NCI-H510A (cell line): ENCODE data around the gene DTL.

ENCODE experiments used
- DNase-seq: peaks from one replicate; lab custom pipeline; 2025; lab: John Stamatoyannopoulos, UW

DTL gene

DNA sequence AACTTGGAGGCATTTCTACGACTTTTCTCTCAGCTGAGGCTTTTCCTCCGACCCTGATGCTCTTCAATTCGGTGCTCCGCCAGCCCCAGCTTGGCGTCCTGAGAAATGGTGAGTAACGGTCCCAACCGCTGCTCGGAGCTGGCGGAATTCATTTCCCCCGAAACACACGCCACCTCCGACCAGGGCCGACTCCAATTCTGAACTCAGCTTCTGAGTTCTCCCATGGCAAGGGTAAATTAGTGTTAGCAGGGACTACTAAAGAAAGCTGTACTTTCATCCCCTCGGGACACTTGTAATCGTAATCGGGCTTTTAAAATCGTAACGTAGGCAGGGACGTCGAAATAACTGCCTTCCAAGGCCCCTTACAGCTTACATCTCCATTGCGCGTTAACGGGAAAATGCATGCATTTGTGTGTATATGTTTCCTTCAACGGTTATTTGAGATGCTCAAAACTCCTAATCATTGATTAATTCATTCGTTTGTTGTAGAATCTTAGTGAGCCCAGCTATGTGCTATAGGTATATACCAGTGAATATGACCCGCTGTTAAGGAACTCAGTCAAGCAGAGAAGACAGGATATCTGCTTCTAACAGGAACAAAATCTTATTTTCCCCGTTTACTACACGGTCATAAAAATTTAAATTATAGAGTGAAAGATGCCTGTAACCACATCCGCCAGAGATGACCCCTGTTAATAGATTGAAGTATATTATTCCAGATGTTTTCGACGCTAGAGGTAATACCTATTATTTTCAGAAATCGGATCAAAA lies 472 bp downstream of the DTL start:
- no peak for DNase-seq

DNA sequence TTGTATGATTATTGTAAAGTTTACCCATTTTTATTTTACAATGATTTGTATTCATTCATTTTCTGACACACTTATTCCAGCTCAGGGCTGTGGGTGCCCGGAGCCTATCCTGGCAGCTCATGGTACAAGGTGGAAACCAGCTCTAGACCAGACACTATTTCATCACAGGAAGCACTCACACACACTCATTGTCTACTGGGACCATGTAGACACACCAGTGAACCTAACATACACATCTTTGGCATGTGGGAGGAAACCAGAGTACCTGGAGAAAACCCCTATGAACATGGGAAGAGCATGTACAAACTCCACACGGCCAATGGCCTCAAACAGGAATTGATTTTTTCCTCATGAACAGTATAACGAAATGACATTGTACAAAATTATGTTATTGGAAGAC lies 2.4 kb downstream of the DTL start:
- no peak for DNase-seq

DNA sequence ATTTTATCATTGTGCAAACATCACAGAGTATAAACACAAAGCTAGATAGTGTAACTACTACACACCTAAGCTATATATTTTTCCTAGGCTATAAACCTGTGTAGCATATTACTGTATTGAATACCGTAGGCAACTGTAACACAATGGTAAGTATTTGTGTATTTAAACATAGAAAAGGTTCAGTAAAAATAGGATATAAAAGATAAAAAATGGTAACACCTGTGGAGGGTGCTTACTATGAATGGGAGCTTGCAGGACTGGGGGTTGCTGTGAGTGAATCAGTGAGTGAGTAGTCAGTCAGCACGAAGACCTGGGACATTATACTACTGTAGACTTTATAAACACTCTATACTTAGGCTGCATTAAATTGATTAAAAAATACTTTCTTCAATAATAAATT lies 4.1 kb downstream of the DTL start:
- no peak for DNase-seq

DNA sequence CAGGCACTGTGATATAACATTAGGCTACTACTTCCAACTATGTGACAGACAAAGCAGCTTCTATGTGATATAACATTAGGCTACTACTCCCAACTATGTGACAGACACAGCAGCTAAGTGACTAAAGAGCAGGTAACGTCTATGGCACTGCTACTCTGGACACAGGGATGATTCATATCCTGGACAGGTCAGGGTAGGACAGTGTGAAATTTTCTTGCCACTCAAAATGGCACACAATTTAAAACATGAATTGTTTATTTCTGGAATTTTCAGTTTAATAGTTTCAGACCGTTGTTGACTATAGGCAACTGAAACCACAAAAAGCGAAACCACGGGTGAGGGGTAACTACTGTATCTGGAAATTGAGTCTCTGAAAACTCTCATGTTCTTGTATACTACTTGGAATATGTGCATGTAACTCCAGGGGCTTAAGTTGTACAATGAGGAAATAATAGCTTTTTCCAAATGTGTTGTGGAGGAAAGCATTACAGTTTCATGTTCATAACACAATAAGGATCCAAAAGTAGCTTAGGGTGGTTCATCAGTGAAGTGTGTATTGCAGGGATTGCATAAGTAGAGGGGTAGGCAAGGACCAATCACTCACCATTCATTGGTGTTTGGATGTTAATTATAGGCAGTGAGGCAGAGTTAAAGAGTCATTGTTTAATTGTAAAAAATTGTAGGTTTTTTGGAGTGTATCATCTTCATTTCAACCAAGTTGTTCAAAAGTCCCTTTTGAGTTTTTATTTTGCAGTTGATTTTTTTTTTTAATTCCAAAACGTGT lies 5.3 kb downstream of the DTL start:
- DNase-seq, result no peak

DNA sequence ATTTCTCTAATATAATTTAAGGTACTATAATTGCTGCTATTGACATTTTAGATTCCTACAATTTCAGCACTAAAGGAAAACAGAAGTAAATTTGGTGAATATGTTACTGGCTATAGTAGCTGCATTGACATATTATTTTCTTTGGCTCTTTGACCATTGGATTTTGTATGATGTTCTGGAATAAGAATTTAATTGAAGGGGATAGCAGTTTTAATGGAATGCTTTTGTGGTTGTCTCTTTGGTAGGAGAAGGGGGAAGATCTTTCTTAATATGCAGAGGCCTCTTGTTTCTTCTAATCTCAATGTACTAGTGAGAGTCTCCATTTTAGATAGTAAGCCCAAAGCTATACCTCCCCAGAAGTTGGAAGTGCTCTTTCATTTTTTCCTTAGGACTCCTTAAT lies 6.9 kb downstream of the DTL start:
- DNase-seq, result no peak

DNA sequence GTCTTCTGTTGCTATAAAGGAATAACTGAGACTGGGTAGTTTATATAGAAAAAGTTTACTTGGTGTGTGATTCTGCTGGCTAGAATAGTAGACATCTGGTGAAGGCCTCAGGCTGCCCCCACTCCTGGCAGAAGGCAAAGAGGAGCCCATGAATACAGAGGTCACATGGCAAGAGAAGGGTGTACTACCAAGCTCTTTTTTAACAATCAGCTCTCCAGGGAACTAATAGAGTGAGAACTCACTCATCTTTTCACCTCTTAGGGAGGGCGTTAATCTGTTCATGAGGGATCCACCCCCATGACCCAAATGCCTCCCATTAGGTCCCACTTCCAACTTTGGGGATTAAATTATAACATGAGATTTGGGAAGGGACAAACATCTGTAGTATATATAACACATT lies 9.3 kb downstream of the DTL start:
- DNase-seq, result no peak

DNA sequence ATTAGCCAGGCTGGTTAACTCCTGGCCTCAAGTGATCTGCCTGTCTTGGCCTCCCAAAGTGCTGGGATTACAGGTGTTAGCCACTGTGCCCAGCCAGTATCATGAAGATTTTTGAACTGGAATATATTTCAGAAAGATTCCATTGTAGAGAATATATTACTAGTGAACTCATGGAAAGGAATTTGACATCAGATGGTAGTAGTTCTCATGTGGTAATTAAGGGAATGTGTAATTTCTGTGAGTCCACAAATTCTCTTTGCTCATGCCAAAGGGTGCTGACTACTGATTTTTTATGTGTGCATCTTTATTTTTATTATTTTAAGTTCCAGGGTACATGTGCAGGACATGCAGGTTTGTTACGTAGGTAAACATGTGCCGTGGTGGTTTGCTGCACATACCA lies 10.4 kb downstream of the DTL start:
- DNase-seq, result no peak

DNA sequence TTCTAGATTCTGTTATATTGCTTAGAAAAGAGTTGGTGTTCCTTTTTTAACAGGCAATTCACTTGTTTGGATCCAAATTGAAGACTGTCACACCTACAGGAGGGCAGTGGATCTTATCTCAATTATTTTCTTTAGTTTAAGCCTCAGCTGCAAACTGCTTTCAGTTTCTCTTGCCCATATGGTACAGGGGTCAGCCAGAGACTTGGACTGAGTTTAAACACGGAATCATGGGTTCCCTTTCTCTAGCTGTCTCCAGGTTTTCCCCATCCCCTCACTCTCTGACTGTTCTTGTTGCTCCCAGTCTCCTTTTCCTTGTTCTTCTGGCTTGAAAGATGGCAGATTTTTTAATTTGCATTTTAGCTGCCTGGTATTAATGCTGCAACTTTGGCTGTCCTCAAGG lies 18.4 kb downstream of the DTL start:
- no peak for DNase-seq

DNA sequence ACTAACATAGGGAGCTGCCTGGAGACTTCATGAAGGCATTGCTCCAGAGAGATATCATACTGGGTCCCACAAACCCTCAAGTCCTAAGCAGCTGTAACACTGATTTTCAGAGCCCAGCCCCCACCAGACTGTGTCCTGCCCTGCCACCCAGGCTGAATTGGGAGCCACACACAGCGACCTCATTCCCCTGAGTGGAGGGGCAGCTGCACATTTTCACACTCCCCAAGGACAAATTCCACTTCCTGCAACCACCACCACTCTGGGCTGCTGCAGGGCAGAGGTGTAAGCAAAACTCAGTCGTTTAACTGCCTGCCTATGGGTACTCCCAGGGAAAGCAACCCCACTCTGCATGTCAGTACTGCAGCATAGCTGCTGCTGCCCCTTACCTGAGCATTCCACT lies 19.8 kb downstream of the DTL start:
- no peak for DNase-seq

DNA sequence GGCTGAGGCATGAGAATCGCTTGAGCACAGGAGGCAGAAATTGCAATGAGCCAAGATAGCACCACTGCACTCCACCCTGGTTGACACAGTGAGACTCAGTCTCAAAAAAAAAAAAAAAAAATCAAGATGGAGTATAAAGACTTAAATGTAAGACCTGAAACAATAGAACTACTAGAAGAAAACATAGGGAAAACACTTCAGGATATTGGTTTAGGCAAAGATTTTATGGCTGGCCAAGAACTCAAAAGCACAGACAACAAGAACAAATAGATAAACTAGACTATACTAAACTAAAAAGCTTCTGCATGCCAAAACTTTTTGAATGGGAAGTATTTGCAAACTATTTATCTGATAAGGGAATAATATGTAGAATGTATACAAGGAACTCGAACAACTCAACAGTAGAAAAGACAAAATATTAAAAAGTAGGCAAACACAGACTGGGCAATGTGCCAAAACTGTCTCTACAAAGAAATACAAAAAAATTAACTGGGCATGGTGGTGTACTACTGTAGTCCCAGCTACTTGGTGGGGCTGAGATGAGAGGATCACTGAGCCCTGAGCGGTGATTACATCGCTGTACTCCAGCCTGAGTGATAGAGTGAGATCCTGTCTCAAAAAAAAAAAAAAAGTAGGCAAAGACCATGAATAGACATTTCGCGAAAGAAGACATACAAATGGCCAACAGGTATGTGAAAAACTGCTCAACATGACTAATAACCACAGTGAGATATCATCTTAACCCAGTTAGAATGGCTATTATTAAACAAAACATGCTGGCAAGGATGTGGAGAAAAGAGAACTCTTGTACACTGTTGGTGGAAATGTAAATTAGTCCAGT lies 25.3 kb downstream of the DTL start:
- DNase-seq, result no peak

DNA sequence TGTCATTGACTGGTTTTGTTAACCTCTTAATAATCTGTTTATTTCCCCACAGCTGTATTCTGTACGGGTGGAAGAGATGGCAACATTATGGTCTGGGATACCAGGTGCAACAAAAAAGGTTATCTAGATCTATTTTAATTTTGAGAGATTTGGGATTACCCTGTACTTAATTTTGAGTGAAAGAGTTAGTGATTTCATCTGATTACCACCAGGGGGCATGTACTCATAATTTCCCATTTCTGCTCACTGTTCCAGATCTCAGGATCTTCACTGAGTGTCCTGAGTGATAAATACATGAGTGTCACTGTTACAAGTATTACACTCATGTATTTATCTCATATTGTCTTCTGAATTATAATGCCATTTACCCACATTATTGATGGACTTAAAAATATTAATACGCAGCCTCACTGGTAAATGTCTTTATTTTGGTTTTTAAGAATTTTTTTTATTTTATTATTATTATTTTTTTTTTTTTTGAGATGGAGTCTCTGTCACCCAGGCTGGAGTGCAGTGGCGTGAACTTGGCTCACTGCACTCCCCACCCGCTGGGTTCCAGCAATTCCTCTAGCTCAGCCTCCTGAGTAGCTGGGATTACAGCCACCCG lies 27.4 kb downstream of the DTL start:
- no peak for DNase-seq

DNA sequence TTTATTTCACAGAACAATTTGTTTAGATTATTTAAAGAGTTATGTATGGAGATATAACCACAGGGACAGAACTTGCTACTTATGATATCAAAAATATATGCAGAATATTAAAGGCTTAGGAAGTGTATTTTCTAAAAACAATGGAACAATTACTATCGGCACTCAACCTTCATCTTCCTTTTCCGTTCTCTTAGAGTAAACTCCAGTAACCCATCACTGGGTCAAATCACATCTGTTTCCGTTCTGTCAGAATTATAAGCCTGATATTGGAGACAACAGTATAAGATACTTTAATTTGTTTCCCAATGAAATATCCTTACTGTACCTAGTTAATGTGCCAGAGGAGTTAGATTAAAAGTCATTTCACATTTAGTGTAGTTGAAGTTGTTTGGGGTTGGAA lies 32.2 kb downstream of the DTL start:
- DNase-seq, result no peak

DNA sequence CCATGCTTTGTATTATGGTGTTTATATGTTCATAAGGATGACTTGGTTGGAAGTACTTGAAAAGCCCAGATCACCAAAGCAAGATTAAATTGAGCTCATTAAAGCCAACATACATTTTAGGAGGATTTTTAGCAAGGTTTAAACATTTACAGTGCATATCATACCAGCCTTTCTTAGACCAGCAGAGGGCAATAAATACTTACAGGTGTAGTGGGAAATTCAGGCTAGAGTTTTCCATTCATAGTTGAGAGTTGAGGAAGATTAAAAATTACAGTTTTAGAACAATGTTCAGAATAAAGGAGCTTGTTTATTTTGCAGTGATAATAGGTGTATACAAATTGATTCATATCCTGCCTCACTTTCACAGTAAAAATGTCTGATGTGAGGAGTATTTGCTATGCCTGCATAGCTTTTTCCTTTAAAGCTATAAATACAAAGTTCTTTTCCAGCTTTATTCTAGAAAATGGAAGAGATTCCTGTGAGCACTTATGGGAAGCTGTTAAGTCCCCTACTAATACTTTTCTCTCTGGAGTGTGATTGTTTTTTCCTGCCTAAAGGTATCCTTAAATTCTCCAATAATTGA lies 35.3 kb downstream of the DTL start:
- DNase-seq, result no peak

DNA sequence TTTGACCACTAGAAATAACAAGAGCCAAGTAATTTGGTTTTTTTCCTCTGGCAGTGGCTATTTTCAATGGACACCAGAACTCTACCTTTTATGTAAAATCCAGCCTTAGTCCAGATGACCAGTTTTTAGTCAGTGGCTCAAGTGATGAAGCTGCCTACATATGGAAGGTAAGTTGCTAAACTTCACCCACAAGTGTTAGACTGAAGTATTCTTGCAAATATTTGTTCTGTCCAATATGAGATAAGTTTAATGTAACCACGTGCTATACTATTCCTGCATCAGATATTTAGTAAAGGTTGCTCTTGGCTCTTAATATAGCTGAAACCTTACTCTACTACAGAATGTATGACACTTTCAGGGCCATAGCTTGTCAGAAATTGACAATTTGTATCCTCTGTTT lies 36.5 kb downstream of the DTL start:
- no peak for DNase-seq

DNA sequence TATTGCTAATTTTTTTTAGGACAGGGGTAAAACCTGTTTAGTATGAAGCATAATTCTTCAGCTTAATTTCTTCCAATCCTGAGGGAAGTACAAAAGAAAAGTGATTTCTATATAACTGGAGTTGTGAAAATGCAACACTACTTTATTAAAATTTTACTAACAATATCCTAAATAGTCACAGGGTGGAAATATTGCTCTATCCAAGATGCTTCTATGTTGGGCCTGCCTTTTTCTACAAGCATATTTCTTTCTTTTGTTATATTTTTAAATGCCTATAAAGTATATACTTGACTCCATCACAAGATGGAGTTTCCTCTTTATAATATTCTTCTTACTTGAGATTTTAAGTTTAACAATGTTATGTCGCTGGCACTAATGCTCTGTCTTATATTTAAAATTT lies 37.9 kb downstream of the DTL start:
- DNase-seq, result no peak

DNA sequence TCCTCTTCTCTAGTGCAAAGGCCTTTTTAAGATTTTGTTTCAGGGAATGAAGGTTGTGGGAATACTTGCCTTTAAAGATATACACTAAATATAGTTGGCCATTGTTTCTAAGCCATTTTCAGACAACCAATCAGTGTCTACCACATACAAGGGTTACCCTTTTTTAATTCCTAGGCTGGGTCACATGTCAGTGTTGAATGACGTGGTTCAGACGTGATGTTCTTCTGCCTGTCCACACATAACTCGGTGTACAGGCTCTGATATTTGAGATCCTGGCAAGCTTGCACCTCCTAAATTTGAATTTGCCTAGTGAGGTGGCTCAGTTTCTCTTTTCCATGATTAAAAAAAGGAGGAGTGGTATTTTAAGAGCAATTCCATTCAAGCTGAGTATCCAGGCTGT lies 38.8 kb downstream of the DTL start:
- no peak for DNase-seq

DNA sequence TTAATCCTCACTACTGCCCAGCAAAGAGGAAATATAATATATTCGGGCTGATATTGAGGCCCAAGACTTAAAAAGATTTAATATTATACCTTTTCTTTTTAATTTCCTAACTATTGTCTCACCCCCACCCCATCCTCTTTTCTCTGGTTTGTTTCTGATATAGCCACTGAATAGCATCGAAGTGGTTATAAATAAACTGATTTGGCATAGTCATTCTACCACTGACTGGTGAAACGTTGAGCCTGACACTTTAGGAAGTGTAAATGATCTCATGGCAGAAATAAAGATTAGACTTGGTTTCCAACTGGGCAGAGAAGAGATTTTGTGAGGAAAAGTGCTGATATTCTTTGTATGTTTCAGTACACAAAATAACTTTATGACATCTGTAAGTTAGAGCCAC lies 39.3 kb downstream of the DTL start:
- no peak for DNase-seq

DNA sequence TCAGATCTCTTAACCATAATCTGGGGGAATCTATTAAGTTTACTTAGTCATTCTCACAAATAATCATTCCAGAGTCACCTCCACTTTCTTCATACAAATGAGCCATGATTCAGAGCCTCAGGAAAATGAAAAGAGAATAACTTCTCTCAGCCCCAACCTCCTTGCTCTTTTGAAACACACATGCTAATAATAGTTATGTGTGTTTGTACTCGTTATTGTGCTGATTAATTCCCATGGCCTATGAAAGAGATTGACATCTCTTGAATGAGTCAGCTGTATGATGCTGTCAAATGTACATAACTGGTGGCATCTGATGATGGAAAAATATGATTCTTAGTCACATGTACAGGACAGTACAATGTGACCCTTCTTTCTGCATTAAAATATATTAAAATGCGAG lies 41.5 kb downstream of the DTL start:
- DNase-seq, result no peak

DNA sequence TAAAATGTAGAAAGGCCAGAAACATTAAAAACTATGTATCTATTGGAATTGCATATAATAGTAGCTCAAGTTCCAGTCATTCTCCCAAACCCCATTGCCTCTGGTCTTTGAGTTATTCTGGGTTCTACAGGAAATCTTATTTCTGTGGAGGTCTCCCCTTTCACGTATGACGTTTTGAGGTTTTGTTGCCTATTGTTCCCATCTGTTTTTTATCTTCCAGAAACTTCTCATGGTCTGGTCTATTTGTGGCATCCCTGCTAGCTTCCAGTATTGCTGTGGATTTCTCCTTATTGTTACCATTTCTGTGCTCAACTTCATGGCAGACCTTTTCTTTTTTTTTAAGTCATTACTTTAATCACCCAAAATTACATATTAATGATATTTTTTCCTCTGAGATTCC lies 43.3 kb downstream of the DTL start:
- DNase-seq, result no peak

DNA sequence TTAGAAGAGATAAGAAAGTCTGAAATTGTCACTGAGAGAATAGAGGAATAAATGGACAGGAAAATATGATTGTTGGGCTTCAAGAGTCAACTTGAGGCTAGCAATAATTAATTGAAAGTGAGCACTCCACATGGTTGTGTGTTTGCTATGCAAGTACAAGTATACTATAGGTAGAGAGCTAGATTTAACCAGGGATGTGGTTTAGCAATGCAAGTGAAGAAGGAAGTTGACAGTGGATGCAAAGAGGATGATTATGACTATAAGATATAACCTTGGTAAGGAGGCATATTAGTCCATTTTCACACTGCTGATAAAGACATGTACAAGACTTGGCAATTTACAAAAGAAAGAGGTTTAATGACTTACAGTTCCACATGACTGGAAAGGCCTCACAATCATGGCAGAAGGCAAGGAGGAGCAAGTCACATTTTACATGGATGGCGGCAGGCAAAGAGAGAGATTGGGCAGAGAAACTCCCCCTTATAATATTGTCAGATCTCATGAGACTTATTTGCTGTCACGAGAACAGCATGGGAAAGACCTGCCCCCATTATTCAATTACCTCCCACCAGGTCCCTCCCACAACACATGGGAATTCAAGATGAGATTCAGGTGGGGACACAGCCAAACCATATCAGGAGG lies 47.3 kb downstream of the DTL start:
- DNase-seq, result no peak

DNA sequence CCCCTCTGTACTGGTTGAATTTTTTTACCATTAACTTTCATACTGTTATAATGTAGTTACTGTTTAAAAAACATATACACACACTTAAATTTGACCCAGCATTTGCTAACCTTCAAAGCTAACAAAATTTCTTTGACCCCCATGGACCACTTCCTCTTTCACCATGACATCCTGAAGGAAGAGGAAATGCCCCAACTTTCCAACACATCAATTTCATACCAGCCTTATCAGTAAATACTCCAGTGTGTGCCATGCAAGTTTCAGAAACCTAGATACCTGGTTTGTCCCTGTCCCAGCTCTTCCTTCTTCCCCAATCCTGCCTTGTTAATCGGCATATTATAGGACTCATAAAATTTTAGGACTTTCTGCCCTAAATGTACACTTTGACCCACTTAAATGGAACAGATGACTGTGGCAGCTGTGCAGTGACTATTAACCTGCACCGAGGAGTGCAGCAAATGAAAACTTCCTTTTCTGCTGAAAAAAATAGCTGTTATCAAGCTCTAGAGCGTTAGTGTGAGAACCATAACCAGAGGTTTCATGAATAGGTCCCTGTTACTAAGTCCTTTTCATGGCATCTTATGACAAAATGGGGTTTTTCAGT lies 54.1 kb downstream of the DTL start:
- no peak for DNase-seq
